ENCODE data around the gene UROS. TPM values are rescaled to one million over a fixed set of nuclear protein-coding genes. Genes with fewer than 3 reads are reported as not detected.

Gene UROS
- total and polyA plus RNA-seq, 9 donors: 18.5 to 82.5 (median 28.6) TPM

DNA sequence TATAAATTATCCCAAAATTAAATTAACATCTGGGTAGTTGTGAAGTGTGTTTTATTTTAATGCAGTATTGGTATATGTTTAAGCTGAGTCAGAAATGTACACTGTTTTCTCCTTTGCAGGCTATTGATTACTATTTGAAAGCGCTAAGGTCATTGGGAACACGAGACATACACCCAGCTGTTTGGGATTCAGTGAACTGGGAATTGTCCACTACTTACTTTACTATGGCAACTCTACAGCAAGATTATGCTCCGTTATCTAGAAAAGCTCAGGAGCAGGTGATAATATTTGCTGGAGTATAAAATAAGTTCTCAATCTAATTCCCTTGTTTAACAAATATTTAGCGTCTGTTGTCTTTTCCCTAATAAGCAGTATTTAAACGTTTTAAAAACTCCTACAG, 75.6 kb downstream of the UROS start:
- WGBS, 3 donors: 56 to 76% (median 67%) methylated on average over 5 of the region's 5 CpGs
- Histone ChIP-seq H3K9me3 (no peaks in the 10 kb centered on the region), H3K4me1 (ENCODE audit: insufficient read depth) (no peaks in the 10 kb centered on the region), H3K4me3 (no peak overlapping the region), H3K36me3 (no peaks in the 10 kb centered on the region), H3K27ac (no peak overlapping the region), H3K27me3 (no peaks in the 10 kb centered on the region)
- intact Hi-C loops (cut with DNase I): no loop called here
- DNase-seq: no peak
- TF ChIP-seq POLR2A (IDR thresholded peaks at IDR 0.05) (no peak), EP300 (IDR thresholded peaks at IDR 0.05) (no peak)
- TF ChIP-seq, protein P1, sequence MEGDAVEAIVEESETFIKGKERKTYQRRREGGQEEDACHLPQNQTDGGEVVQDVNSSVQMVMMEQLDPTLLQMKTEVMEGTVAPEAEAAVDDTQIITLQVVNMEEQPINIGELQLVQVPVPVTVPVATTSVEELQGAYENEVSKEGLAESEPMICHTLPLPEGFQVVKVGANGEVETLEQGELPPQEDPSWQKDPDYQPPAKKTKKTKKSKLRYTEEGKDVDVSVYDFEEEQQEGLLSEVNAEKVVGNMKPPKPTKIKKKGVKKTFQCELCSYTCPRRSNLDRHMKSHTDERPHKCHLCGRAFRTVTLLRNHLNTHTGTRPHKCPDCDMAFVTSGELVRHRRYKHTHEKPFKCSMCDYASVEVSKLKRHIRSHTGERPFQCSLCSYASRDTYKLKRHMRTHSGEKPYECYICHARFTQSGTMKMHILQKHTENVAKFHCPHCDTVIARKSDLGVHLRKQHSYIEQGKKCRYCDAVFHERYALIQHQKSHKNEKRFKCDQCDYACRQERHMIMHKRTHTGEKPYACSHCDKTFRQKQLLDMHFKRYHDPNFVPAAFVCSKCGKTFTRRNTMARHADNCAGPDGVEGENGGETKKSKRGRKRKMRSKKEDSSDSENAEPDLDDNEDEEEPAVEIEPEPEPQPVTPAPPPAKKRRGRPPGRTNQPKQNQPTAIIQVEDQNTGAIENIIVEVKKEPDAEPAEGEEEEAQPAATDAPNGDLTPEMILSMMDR (IDR thresholded peaks at IDR 0.05): no peak

DNA sequence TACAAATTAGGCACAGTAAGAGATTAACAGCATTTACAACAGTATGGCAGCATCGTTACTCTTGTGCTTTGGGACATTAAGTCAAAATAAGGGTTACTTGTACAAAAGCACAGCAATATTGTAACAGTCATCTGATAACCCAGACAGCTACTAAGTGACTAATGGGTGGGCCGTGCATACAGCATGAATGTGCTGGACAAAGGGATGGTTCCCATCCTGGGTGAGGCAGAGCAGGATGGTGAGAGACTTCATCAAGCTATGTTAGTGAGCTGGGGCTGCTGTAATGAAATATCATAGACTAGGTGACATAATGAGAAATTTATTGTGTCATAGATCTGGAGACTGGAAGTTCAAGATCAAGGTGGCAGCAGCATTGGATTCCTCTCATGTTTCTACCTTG, 78.1 kb downstream of the UROS start:
- whole genome bisulfite sequencing, 3 donors: 85 to 97% (median 91%) methylated on average over 2 of the region's 2 CpGs
- no peak overlapping the region for H3K4me3 ChIP-seq
- H3K27me3 ChIP-seq: no peaks in the 10 kb centered on the region
- no peaks in the 10 kb centered on the region for H3K9me3 ChIP-seq
- H3K27ac ChIP-seq: no peak overlapping the region
- DNase-seq: no peak
- no peaks in the 10 kb centered on the region for H3K36me3 ChIP-seq
- TF ChIP-seq, protein P1 (IDR thresholded peaks at IDR 0.05): no peak
- TF ChIP-seq EP300 (IDR thresholded peaks at IDR 0.05) (no peak), POLR2A (IDR thresholded peaks at IDR 0.05) (no peak)
- H3K4me1 ChIP-seq (ENCODE audit: insufficient read depth): no peaks in the 10 kb centered on the region
- intact Hi-C loops (cut with DNase I): no loop called here

DNA sequence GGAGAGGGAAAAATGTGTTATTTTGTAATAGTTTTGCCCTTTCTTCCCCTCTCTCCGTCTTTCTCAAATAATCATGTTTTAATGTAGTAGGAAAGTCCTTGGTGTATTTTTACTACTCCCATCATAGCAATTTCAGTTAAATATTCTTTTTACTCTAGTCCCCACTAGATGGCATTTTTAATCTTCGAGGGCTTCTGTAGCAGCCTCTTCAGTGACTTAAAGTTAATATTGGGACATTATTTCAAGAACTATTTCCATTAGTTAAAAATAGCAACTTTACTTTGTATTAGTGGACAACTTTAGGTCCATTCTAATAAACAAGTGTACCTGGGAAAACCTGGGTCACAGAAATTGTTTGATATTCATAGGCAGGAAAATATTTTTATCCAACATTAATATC, 80.6 kb downstream of the UROS start:
- Histone ChIP-seq H3K36me3 (no peaks in the 10 kb centered on the region), H3K27me3 (no peaks in the 10 kb centered on the region), H3K4me1 (ENCODE audit: insufficient read depth) (no peaks in the 10 kb centered on the region), H3K9me3 (no peaks in the 10 kb centered on the region), H3K4me3 (no peak overlapping the region), H3K27ac (no peak overlapping the region)
- WGBS, 3 donors: 12 to 21% (median 13%) methylated on average over 2 of the region's 2 CpGs
- TF ChIP-seq EP300 (IDR thresholded peaks at IDR 0.05): no peak
- no peak for TF ChIP-seq POLR2A (IDR thresholded peaks at IDR 0.05)
- TF ChIP-seq, protein P1 (IDR thresholded peaks at IDR 0.05): no peak
- no peak for DNase-seq
- intact Hi-C loops (cut with DNase I): no loop called here

DNA sequence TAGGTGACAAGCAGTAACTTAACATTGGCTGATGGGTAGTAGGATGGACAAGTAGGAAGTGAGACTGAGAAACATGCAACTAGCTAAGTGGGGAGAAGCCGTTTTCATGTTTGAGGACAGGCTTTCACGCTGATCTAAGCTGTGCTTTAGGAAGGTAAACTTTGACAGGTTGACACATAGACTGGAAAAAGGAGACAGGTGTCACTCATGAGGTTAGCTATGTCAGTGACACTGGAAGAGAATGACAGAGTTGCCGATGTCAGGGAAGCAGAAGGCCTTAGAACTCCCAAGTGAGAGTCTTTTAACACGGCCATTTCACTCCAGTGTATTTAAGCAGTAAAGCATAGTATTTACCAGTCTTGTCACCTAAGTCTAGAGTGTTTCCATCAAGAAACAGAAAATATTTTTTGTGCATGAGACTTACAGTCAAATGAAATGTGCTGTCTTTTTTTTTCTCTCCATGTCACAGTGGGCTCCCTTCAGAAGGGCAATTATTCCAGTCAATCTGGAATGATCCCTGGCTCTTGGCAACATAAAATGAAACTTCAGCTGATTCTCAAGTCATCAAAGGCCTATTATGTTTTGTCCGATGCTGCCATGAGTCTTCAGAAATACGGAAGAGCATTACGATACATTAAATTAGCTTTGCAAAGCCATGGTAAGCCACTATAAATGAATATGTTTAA, 82.9 kb downstream of the UROS start:
- intact Hi-C loops (cut with DNase I): no loop called here
- no peaks in the 10 kb centered on the region for H3K9me3 ChIP-seq
- H3K27me3 ChIP-seq: no peaks in the 10 kb centered on the region
- no peak overlapping the region for H3K27ac ChIP-seq
- DNase-seq: no peak
- H3K4me1 ChIP-seq (ENCODE audit: insufficient read depth): no peaks in the 10 kb centered on the region
- TF ChIP-seq, protein P1 (IDR thresholded peaks at IDR 0.05): no peak
- no peak for TF ChIP-seq POLR2A (IDR thresholded peaks at IDR 0.05)
- H3K36me3 ChIP-seq: no peaks in the 10 kb centered on the region
- H3K4me3 ChIP-seq: no peak overlapping the region
- 84 to 88% (median 84%) methylated on average over 7 of the region's 7 CpGs for WGBS, 3 donors

MicroRNA genes within 50 kb of the gene (microRNA counts, 767-probe panel; counts per million panel counts)
- 530 counts per million, percentile 78 among the panel's probes with 10 or more counts for microRNA hsa-miR-4484

Small RNA genes lying within 50 kb of the gene (microRNA-seq; reads per million reads assigned to microRNA genes)
- gene MIR4484: 0 to 0.47 (median 0.18) reads per million in 3 donors

Small RNA genes lying within 50 kb of the gene (small RNA-seq; reads per million reads assigned to genes)
- gene MIR4484 (not detected), gene RF00017 (not detected)

Other genes starting within 250 kb of the UROS start
- gene TEX36, start 140.1 kb downstream of the UROS start, total RNA-seq: not detected
- not detected for gene TEX36, start 140.1 kb downstream of the UROS start, polyA plus RNA-seq
- 10 to 100 TPM; 18.5 to 29.0 (median 23.8) TPM for gene EDRF1, start 103.5 kb downstream of the UROS start, total RNA-seq
- 10 to 100 TPM; 17.0 to 17.3 TPM for gene EDRF1, start 103.5 kb downstream of the UROS start, polyA plus RNA-seq
- gene MMP21, start 47.4 kb downstream of the UROS start, total RNA-seq: 1 to 10 TPM in 4 of 7 donors, under 1 TPM in 3; 0.11 to 1.6 (median 1.2) TPM
- gene MMP21, start 47.4 kb downstream of the UROS start, polyA plus RNA-seq: under 1 TPM; 0.56 to 1.00 TPM
- 10 to 100 TPM; 29.9 to 60.6 (median 48.4) TPM for gene BCCIP, start 288 bp upstream of the UROS start, total RNA-seq
- 10 to 100 TPM; 40.5 to 50.2 TPM for gene BCCIP, start 288 bp upstream of the UROS start, polyA plus RNA-seq
- 10 to 100 TPM; 18.0 to 36.5 (median 34.1) TPM for gene DHX32, start 58.0 kb upstream of the UROS start, total RNA-seq
- 10 to 100 TPM; 17.1 to 28.3 TPM for gene DHX32, start 58.0 kb upstream of the UROS start, polyA plus RNA-seq
- gene FANK1, start 73.3 kb upstream of the UROS start, total RNA-seq: 10 to 100 TPM in 1 of 7 donors, 1 to 10 TPM in 6; 4.9 to 27.0 (median 6.1) TPM
- gene FANK1, start 73.3 kb upstream of the UROS start, polyA plus RNA-seq: 1 to 10 TPM; 5.3 to 5.4 TPM